H1 (cell line): ENCODE results near the gene SAG. TPM values are rescaled to one million over a fixed set of nuclear protein-coding genes. Genes with fewer than 3 reads are reported as not detected.

Experiments used
- CHD2 ChIP-seq: IDR thresholded peaks from 2 replicates; pipeline ENCODE4 v1.6.1; 2012; ENCODE audit warnings: low read length, improper control_type of control experiment
- KDM4A ChIP-seq: IDR thresholded peaks from one replicate; pipeline ENCODE4 v1.7.1; 2012; ENCODE audit warnings: low read depth, mild to moderate bottlenecking, moderate library complexity, low read length, inconsistent platforms; ENCODE audit not compliant: severe bottlenecking
- KDM5A ChIP-seq: fragments of 200-600 bp; IDR thresholded peaks from 2 replicates; pipeline ENCODE4 v1.7.1; 2012; ENCODE audit warnings: mild to moderate bottlenecking, low read length, inconsistent platforms, mixed read lengths
- NRF1 ChIP-seq: IDR thresholded peaks from 2 replicates; pipeline ENCODE4 v1.6.1; 2011; ENCODE audit warnings: mild to moderate bottlenecking, low read depth, low read length, improper control_type of control experiment
- RXRA ChIP-seq: IDR thresholded peaks from 2 replicates; pipeline ENCODE4 v1.6.1; 2011; ENCODE audit warnings: low read depth, mild to moderate bottlenecking, low read length, moderate library complexity; ENCODE audit not compliant: insufficient read depth
- polyA plus RNA-seq, 7 experiments: library from polyadenylated mRNA; depleted of rRNA in 3 of 7; stranded (reverse) in 5 of 7; unstranded in 2 of 7; fragments of >200 nt in 5 of 7; fragments of 200-250 nt in 2 of 7; gene quantifications; 1 replicate in 5 of 7; 2 replicates in 1 of 7; 4 replicates in 1 of 7; pipeline versions ENCODE4 v1.2.1 to v1.2.3, GENCODE V29; 2011 to 2013; ENCODE audit warnings: missing spikeins in 2 of 7, mixed read lengths in 2 of 7
- total RNA-seq: library from RNA; stranded (reverse); fragmentation: NEBNext Ultra II Directional; extraction: Animal tissue kit (Norgen Biotek cat#: 25700); gene quantifications from 2 replicates; pipeline ENCODE4 v1.2.1, GENCODE V29; 2021

SAG gene
- total and polyA plus RNA-seq, 2 of the 8 experiments (the other 6 are each of a cell fraction or from before 2014, with no cell fraction given): not detected

DNA sequence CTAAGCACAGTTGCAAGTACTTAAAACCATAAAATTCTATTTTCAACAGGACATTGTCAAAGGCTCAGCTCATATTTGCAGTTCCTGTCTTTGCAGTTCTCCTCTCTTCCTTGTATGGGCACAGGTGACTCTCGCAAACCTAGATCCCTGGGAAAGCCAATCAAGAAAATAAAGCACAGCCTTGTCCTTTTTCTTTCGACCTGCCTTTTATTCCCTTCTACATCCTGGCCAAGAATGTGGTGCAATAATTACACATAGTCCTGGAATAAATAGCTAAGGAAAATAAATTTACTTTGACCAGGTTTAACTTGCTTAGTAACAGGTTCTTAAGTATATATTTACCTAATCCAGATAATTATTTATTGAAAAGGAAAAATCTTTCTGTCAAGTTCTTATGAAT, 35.9 kb upstream of the SAG start (continued):
- TF ChIP-seq CHD2 (no peak), KDM4A (no peak), NRF1 (no peak), RXRA (no peak), KDM5A (no peak)
